HEK293 (cell line): ENCODE measurements around the gene TMEM72.

Experiments used
- BCL11A ChIP-seq: fragments of 450-650 bp; formaldehyde crosslinking; IDR thresholded peaks from 2 replicates; pipeline ENCODE4 v1.5.1; 2016; ENCODE audit warnings: low read depth, missing biosample characterization, missing genetic modification characterization
- SP3 ChIP-seq: fragments of 450-650 bp; formaldehyde crosslinking; IDR thresholded peaks from 2 replicates; pipeline ENCODE4 v1.5.1; 2016; ENCODE audit warnings: missing biosample characterization, missing genetic modification characterization
- ZBTB17 ChIP-seq: fragments of 450-650 bp; formaldehyde crosslinking; IDR thresholded peaks from 2 replicates; pipeline ENCODE4 v1.5.1; 2016; ENCODE audit warnings: missing biosample characterization, missing genetic modification characterization
- ZNF146 ChIP-seq: fragments of 450-650 bp; formaldehyde crosslinking; IDR thresholded peaks from 2 replicates; pipeline ENCODE4 v1.5.1; 2016; ENCODE audit warnings: missing biosample characterization, missing genetic modification characterization
- ZNF184 ChIP-seq: fragments of 450-650 bp; IDR thresholded peaks from 2 replicates; pipeline ENCODE4 v1.5.1; 2018; ENCODE audit warnings: missing biosample characterization, mild to moderate bottlenecking, missing genetic modification characterization
- ZNF558 ChIP-seq: fragments of 450-650 bp; formaldehyde crosslinking; IDR thresholded peaks from 2 replicates; pipeline ENCODE4 v1.5.1; 2016; ENCODE audit warnings: missing biosample characterization, missing genetic modification characterization
- ZNF596 ChIP-seq: fragments of 450-650 bp; IDR thresholded peaks from 2 replicates; pipeline ENCODE4 v1.5.0; 2018; ENCODE audit warnings: missing biosample characterization, mild to moderate bottlenecking, missing genetic modification characterization, moderate library complexity
- TF ChIP-seq, protein P1 (sequence below): fragments of 450-650 bp; formaldehyde crosslinking; IDR thresholded peaks from 2 replicates; pipeline ENCODE4 v1.5.1; 2016; ENCODE audit warnings: missing biosample characterization, missing genetic modification characterization
- TF ChIP-seq, protein P2 (sequence below): sonication (generic); formaldehyde crosslinking; IDR thresholded peaks from 2 replicates; pipeline ENCODE4 v1.8.1; 2022; ENCODE audit warnings: mild to moderate bottlenecking, moderate library complexity, missing genetic modification reagents

DNA sequence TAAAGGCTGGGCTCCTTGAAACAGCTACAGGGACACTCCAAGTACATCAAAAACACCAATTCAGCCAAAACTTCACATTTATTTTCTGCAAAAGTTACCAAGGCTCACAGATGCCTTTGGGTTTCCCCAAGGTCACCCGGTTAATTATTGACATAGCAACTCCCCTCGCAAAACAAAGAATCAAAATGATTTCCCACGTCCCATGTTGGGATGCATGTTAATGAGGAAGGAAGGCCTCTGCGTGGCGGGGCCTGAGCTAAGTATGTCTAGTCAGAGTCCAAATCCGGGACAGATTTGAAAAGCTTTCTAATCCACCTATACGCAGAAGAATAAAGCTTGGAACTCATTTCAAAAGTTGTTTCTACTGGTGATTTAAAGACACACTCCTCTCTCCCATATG, 535 bp upstream of the TMEM72 start:
- TF ChIP-seq ZBTB17 (tag by site-specific recombination) = no peak
- TF ChIP-seq ZNF558 (tag by site-specific recombination) = no peak
- no peak for TF ChIP-seq ZNF184 (tag by site-specific recombination)
- TF ChIP-seq, protein P1, sequence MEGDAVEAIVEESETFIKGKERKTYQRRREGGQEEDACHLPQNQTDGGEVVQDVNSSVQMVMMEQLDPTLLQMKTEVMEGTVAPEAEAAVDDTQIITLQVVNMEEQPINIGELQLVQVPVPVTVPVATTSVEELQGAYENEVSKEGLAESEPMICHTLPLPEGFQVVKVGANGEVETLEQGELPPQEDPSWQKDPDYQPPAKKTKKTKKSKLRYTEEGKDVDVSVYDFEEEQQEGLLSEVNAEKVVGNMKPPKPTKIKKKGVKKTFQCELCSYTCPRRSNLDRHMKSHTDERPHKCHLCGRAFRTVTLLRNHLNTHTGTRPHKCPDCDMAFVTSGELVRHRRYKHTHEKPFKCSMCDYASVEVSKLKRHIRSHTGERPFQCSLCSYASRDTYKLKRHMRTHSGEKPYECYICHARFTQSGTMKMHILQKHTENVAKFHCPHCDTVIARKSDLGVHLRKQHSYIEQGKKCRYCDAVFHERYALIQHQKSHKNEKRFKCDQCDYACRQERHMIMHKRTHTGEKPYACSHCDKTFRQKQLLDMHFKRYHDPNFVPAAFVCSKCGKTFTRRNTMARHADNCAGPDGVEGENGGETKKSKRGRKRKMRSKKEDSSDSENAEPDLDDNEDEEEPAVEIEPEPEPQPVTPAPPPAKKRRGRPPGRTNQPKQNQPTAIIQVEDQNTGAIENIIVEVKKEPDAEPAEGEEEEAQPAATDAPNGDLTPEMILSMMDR = no peak
- TF ChIP-seq ZNF146 = no peak
- TF ChIP-seq BCL11A = no peak
- TF ChIP-seq ZNF596 (tag by site-specific recombination) = no peak
- TF ChIP-seq, protein P2, sequence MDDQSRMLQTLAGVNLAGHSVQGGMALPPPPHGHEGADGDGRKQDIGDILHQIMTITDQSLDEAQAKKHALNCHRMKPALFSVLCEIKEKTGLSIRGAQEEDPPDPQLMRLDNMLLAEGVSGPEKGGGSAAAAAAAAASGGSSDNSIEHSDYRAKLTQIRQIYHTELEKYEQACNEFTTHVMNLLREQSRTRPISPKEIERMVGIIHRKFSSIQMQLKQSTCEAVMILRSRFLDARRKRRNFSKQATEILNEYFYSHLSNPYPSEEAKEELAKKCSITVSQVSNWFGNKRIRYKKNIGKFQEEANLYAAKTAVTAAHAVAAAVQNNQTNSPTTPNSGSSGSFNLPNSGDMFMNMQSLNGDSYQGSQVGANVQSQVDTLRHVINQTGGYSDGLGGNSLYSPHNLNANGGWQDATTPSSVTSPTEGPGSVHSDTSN (CRISPR knock-in tag) = no peak
- no peak for TF ChIP-seq SP3
